Activated naive CD8-positive, alpha-beta T cell treated with anti-CD3 and anti-CD28 coated beads, Interleukin-2, amount 50 U/mL, for 24 hours (primary cell): Measurements from ENCODE around the gene KRTAP19-1.

ENCODE experiments used
- ATAC-seq: fragments of 150-1000 bp; cut with Tn5 transposase; one replicate; pipeline ENCODE4 v1.10.0; 2021
- DNase-seq: peaks from one replicate; pipeline ENCODE4 v3.0.0; 2021
- H3K27ac Mint-ChIP-seq: one replicate; pipeline ENCODE4 v1.8.0; 2021; ENCODE audit warnings: mild to moderate bottlenecking, mixed read lengths
- H3K27me3 Mint-ChIP-seq: one replicate; pipeline ENCODE4 v1.8.0; 2021; ENCODE audit warnings: mixed read lengths
- H3K36me3 Mint-ChIP-seq: one replicate; pipeline ENCODE4 v1.8.0; 2021; ENCODE audit warnings: low read depth, mixed read lengths
- H3K4me1 Mint-ChIP-seq: one replicate; pipeline ENCODE4 v1.8.0; 2021; ENCODE audit warnings: mixed read lengths
- H3K4me3 Mint-ChIP-seq: one replicate; pipeline ENCODE4 v1.8.0; 2021; ENCODE audit warnings: mild to moderate bottlenecking, moderate library complexity, mixed read lengths
- H3K9me3 Mint-ChIP-seq: one replicate; pipeline ENCODE4 v1.8.0; 2021; ENCODE audit warnings: mixed read lengths

The KRTAP19-1 gene

DNA sequence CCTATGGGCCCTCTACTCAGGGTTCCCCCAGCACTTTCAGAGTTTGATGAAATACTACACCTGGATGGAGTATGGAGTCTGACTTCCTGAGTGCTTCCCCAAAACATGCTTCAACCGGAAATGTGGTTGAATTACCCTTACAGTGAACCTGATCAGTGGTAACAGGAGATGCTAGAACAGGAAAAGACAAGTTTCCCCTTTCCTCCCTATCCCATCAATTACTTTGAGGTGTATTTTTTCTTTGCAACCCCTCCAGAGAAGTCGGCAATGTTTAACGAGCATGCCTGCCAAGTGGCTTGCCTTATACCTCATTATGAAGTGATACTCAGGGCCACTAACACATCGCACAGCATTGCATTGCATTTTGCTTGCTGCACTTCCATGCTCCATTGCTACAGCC lies 33.1 kb downstream of the KRTAP19-1 start:
- no peak for DNase-seq
- H3K4me3 Mint-ChIP-seq: no peak overlapping the region
- H3K27me3 Mint-ChIP-seq: peaks cover 3% of the 10 kb centered on the region
- H3K9me3 Mint-ChIP-seq: no peaks in the 10 kb centered on the region
- no peaks in the 10 kb centered on the region for H3K36me3 Mint-ChIP-seq
- H3K27ac Mint-ChIP-seq: no peak overlapping the region
- no peaks in the 10 kb centered on the region for H3K4me1 Mint-ChIP-seq
- ATAC-seq: no peak

DNA sequence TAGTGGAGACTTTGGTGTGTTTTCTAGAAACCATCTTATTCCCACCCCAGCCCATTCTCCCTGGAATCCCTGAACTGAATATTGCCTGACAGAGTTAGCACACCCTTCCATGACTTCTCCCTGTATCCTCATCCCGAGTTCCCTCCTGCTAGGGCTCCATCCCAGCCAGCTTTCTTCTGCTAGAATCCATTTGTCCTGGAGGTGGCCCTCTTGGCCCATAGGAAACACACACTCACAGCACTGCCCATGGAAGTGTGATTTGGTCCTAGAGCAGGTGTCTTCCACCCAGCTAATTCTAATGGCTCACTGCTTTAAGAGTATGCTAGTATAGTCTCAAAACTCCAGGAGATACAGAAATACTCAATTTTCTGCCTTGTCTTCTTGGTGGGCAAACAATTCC lies 36.0 kb downstream of the KRTAP19-1 start:
- ATAC-seq (no peak), DNase-seq (no peak)
- no peak overlapping the region for H3K27ac Mint-ChIP-seq
- H3K36me3 Mint-ChIP-seq: no peaks in the 10 kb centered on the region
- no peaks in the 10 kb centered on the region for H3K4me1 Mint-ChIP-seq
- H3K9me3 Mint-ChIP-seq: no peaks in the 10 kb centered on the region
- peaks cover 3% of the 10 kb centered on the region for H3K27me3 Mint-ChIP-seq
- H3K4me3 Mint-ChIP-seq: no peak overlapping the region

DNA sequence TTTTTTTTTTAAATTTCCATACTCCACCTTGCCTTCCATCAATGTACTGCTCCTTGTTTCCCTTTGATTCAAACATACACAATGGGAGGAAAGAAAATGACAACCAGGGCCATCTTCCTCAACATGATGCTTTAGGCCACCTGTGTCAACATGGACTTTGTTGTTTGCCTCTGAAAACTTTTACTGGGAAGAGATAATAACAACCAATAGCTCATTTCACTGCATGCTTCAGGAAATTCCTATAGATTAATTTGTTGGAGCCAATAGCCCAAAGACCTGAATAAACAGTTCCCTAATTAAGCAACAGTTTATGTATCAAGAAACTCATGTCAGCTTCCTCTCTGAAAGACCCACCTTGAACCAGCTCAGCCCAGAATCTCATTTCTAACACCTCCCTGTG lies 36.9 kb downstream of the KRTAP19-1 start:
- Mint-ChIP-seq H3K4me1 (no peaks in the 10 kb centered on the region), H3K9me3 (no peaks in the 10 kb centered on the region)

DNA sequence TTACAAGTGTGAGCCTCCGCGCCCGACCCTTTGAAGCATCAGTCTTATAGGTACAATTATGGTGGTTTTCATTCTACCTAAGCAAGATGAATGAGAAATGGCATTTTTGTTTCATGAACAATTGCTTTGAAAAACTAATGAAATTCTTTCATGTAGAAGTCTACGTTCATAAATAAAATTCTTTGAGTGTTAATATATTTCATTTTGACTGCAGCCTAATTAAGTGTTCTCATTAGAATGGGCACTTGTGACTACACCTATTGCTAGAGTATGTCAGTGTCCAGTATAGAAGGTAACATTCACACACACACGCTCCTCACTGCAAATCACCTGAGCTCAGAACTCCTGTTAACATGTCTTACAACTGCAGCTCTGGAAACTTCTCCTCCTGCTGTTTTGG lies 40.2 kb downstream of the KRTAP19-1 start, which contains the start of gene KRTAP15-1:
Gene KRTAP15-1, plus strand, starts transcription at position 301 of the 400 bp plus-strand sequence. Its CDS starts 53 bp downstream, at position 354.
- no peak for ATAC-seq
- Mint-ChIP-seq H3K27ac (no peak within 1 kb of the TSS), H3K36me3 (no peaks in the 10 kb centered on the region), H3K9me3 (no peaks in the 10 kb centered on the region), H3K27me3 (peaks cover 5% of the 10 kb centered on the region), H3K4me3 (no peak within 1 kb of the TSS), H3K4me1 (no peaks in the 10 kb centered on the region)
- DNase-seq: no peak

More for the DNA sequence above, 36.9 kb downstream of the KRTAP19-1 start:
- ATAC-seq (no peak), DNase-seq (no peak)
- Mint-ChIP-seq H3K36me3 (no peaks in the 10 kb centered on the region), H3K27me3 (peaks cover 3% of the 10 kb centered on the region), H3K27ac (no peak overlapping the region), H3K4me3 (no peak overlapping the region)

DNA sequence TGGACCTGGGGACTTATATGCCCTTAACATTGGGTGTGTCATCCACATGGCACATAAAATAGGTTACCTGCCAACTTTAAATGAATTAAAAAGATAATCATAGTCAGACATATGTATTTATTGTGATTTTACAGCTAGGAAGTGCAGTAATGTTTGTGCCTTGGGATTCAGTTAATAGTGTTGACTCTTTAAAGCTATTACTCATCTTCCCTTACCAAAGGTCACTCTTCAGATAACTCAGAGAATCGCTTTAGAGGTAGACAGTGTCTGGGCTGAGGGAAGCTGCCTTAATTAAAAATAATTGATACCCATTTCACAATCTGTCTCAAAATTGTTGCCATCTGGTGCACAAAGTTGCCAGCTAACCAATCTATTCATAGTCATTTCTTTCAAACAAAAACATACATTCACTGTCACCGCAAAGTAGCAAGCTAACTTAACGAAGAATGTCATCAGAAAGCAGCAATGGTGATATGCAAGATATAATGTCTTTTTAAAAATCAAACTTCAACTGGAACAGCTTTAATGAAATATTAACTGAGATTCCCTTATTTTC lies 43.1 kb downstream of the KRTAP19-1 start:
- Mint-ChIP-seq H3K36me3 (no peaks in the 10 kb centered on the region), H3K4me3 (no peak overlapping the region), H3K27me3 (peaks cover 9% of the 10 kb centered on the region), H3K9me3 (no peaks in the 10 kb centered on the region), H3K27ac (no peak overlapping the region), H3K4me1 (no peaks in the 10 kb centered on the region)
- DNase-seq (no peak), ATAC-seq (no peak)

DNA sequence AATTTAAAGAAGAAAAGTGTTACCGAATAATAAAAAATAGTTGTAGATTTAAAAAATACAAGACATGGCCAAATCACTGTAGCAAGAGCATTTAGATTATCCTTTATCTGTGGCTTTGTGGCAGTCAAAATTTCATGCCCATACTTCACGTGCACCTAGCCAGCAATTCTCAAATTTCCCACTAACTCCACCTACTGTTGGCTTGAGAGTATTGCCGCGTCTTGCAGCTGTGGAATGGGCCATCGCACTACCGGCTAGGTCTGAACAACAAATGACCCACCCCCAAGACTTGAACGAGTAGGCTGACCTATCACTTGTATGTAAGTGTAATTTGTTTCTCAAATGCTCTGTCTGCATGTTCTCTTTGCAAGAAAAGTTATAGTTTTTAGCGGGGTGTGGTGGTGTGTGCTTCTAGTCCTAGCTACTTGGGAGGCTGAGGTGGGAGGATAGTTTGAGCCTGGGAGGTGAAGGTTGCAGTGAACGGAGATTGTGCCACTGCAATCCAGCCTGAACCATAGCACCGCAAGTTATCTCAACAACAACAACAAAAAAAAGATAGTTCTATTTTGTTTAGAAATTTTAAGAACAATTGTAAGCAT lies 46.0 kb downstream of the KRTAP19-1 start:
- Mint-ChIP-seq H3K27me3 (peaks cover 10% of the 10 kb centered on the region), H3K4me3 (no peak overlapping the region), H3K9me3 (no peaks in the 10 kb centered on the region), H3K27ac (no peak overlapping the region), H3K4me1 (no peaks in the 10 kb centered on the region), H3K36me3 (no peaks in the 10 kb centered on the region)
- ATAC-seq: no peak
- peak; percentile 4 for DNase-seq

DNA sequence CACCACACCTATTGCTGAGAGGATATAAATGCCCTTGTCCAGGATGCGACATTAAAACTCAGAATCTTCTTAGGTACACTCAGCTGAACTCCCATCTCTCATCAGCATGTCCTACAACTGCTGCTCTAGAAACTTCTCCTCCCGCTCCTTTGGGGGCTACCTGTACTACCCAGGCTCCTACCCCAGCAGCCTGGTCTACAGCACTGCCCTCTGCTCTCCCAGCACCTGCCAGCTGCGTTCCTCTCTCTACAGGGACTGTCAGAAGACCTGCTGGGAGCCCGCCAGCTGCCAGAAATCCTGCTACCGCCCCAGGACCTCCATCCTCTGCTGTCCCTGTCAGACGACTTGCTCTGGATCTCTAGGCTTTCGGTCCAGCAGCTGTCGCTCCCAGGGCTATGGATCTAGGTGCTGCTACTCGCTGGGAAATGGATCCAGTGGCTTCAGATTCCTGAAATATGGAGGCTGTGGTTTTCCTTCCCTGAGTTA lies 50.0 kb downstream of the KRTAP19-1 start, which contains the start of gene KRTAP13-4:
Gene KRTAP13-4, plus strand, starts transcription at position 51 of the 486 bp plus-strand sequence. Its CDS starts 56 bp downstream, at position 107.
- DNase-seq (no peak), ATAC-seq (no peak)
- no peaks in the 10 kb centered on the region for H3K4me1 Mint-ChIP-seq
- no peak within 1 kb of the TSS for H3K4me3 Mint-ChIP-seq
- H3K9me3 Mint-ChIP-seq: no peaks in the 10 kb centered on the region
- H3K36me3 Mint-ChIP-seq: no peaks in the 10 kb centered on the region
- no peak within 1 kb of the TSS for H3K27ac Mint-ChIP-seq
- H3K27me3 Mint-ChIP-seq: peaks cover 6% of the 10 kb centered on the region
